ENCODE data around the gene CACNA1I. TPM values are rescaled to one million over a fixed set of nuclear protein-coding genes. Genes with fewer than 3 reads are reported as not detected.

CACNA1I gene
- total and polyA plus RNA-seq, 12 donors: under 0.01 to 0.06 (median 0.05) TPM; not detected in 6

GRCh38 chr22:39688186-39688785, 117.7 kb downstream of the CACNA1I start:
- ATAC-seq: no peak
- WGBS, 2 donors: 80% methylated on average over 13 of the region's 13 CpGs
- no peak for TF ChIP-seq CTCF (IDR thresholded peaks at IDR 0.05)
- H3K27me3 ChIP-seq: peaks cover 10 to 97% (median 90%) of the 10 kb centered on the region in 7 donors
- no peak overlapping the region for H3K4me3 ChIP-seq
- no peak overlapping the region for H3K27ac ChIP-seq
- peaks cover 0 to 3% (median 0%) of the 10 kb centered on the region in 9 donors for H3K4me1 ChIP-seq
- H3K36me3 ChIP-seq: no peaks in the 10 kb centered on the region
- H3K9me3 ChIP-seq: no peaks in the 10 kb centered on the region
- intact Hi-C loops (cut with DNase I): no loop called here
- no peak for DNase-seq

GRCh38 chr22:39689421-39689820, 118.9 kb downstream of the CACNA1I start:
- Histone ChIP-seq H3K27ac (no peak overlapping the region), H3K36me3 (no peaks in the 10 kb centered on the region), H3K9me3 (no peaks in the 10 kb centered on the region), H3K4me1 (peaks cover 0 to 3% (median 0%) of the 10 kb centered on the region in 9 donors), H3K4me3 (no peak overlapping the region), H3K27me3 (peaks cover 10 to 98% (median 87%) of the 10 kb centered on the region in 7 donors)
- no peak for ATAC-seq
- no peak for TF ChIP-seq CTCF (IDR thresholded peaks at IDR 0.05)
- DNase-seq: no peak
- WGBS, 2 donors: 88 to 89% methylated on average over 10 of the region's 10 CpGs
- intact Hi-C loops (cut with DNase I): no loop called here

GRCh38 chr22:39690881-39691605, 120.5 kb downstream of the CACNA1I start:
- intact Hi-C loops (cut with DNase I): no loop called here
- ATAC-seq: peak in 1 of 8 donors; percentile 15
- no peak overlapping the region for H3K4me3 ChIP-seq
- WGBS, 2 donors: 17% methylated on average over 25 of the region's 25 CpGs
- H3K27me3 ChIP-seq: peaks cover 10 to 94% (median 86%) of the 10 kb centered on the region in 7 donors
- no peaks in the 10 kb centered on the region for H3K36me3 ChIP-seq
- TF ChIP-seq CTCF (IDR thresholded peaks at IDR 0.05): no peak
- H3K9me3 ChIP-seq: no peaks in the 10 kb centered on the region
- H3K27ac ChIP-seq: no peak overlapping the region
- DNase-seq: no peak
- peaks cover 0 to 3% (median 0%) of the 10 kb centered on the region in 9 donors for H3K4me1 ChIP-seq

GRCh38 chr22:39693943-39694500, 123.5 kb downstream of the CACNA1I start:
- ATAC-seq: peak in 1 of 8 donors; percentile 15
- 49 to 57% methylated on average over 14 of the region's 14 CpGs for WGBS, 2 donors
- no peak for TF ChIP-seq CTCF (IDR thresholded peaks at IDR 0.05)

More at GRCh38 chr22:39693943-39694500, 123.5 kb downstream of the CACNA1I start:
- H3K27me3 ChIP-seq: peaks cover 0 to 87% (median 79%) of the 10 kb centered on the region in 7 donors
- peaks cover 0 to 3% (median 0%) of the 10 kb centered on the region in 9 donors for H3K4me1 ChIP-seq
- no peaks in the 10 kb centered on the region for H3K36me3 ChIP-seq
- no peak overlapping the region for H3K4me3 ChIP-seq
- intact Hi-C loops (cut with DNase I): no loop called here
- no peaks in the 10 kb centered on the region for H3K9me3 ChIP-seq
- H3K27ac ChIP-seq: no peak overlapping the region
- DNase-seq: no peak
